Skeletal muscle satellite cell (primary cell): ENCODE results near the gene PLAC1.

Experiments
- H3K27me3 ChIP-seq: 2 replicates; pipeline ENCODE4 v1.7.0; 2013; ENCODE audit warnings: low read length; ENCODE audit not compliant: control insufficient read depth, insufficient read depth
- H3K36me3 ChIP-seq: 2 replicates; pipeline ENCODE4 v1.7.0; 2013; ENCODE audit warnings: mild to moderate bottlenecking, control low read depth, low read length; ENCODE audit not compliant: insufficient read depth
- H3K4me1 ChIP-seq: 2 replicates; pipeline ENCODE4 v1.7.0; 2013; ENCODE audit warnings: low read length; ENCODE audit not compliant: control insufficient read depth, insufficient read depth
- H3K4me2 ChIP-seq: 2 replicates; pipeline ENCODE4 v1.7.0; 2013; ENCODE audit warnings: mild to moderate bottlenecking, low read length
- H3K4me3 ChIP-seq: 2 replicates; pipeline ENCODE4 v1.7.0; 2013; ENCODE audit warnings: low read length
- H3K9ac ChIP-seq: 2 replicates; pipeline ENCODE4 v1.7.0; 2013; ENCODE audit warnings: mild to moderate bottlenecking, low read depth, low read length, moderate library complexity
- H3K9me3 ChIP-seq: replicated peaks from 2 replicates; pipeline ENCODE4 v1.7.0; 2013; ENCODE audit warnings: mild to moderate bottlenecking, control low read depth, low read length

Gene PLAC1

DNA sequence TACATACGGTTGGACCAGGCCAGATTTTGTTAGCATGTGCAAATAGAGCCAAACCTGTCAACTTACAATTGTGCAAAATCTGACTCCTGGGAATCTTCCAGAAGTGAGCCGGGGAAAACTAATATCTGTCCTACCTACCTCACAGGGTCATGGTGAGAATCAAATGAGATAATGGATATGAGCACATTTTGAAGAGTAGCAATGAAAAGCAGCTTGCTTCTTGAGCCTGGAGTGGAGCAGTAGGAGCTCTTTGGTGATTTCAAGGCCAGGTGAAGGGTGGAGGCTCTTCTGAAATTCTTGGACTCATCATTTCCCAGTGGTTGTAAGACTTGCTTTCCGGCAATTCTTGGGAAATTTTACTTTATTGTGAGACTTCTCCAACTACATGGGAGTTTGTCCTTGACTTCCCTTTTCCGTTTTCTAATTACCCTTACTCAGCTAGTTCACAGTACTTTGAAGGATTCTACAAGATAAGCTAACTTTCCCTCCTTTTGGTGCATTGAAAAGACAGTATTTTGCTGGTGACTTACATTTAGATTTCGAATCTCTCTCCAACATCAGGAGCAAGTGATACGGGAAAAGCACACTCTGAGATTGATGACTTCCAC is 12.2 kb downstream of the PLAC1 start:
- Histone ChIP-seq H3K36me3 (no peaks in the 10 kb centered on the region), H3K9ac (no peak overlapping the region), H3K27me3 (no peaks in the 10 kb centered on the region), H3K4me2 (no peak overlapping the region), H3K4me3 (no peak overlapping the region), H3K9me3 (no peaks in the 10 kb centered on the region), H3K4me1 (no peaks in the 10 kb centered on the region)

DNA sequence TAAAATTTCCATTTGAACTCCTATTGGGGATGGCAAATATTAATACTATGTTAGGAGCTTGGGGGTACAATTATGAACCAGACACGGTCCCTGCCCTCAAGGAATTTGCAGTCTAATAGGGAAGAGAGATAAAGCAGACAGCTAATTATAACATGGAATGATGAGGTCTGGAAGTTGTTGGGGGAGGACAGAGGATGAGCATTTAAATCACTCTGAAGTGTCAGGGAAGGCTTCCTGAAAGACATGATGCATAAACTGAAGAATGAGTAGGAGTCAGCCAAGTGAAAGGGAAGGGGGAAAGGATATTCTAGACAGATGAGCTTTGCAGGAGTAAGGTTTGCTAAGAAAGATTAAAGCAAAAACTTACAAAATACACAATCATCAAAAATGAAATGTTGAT is 15.9 kb downstream of the PLAC1 start:
- no peaks in the 10 kb centered on the region for H3K36me3 ChIP-seq
- H3K4me2 ChIP-seq, result no peak overlapping the region
- H3K4me3 ChIP-seq, result no peak overlapping the region
- no peak overlapping the region for H3K9ac ChIP-seq
- no peaks in the 10 kb centered on the region for H3K4me1 ChIP-seq
- H3K9me3 ChIP-seq, result no peaks in the 10 kb centered on the region
- no peaks in the 10 kb centered on the region for H3K27me3 ChIP-seq

DNA sequence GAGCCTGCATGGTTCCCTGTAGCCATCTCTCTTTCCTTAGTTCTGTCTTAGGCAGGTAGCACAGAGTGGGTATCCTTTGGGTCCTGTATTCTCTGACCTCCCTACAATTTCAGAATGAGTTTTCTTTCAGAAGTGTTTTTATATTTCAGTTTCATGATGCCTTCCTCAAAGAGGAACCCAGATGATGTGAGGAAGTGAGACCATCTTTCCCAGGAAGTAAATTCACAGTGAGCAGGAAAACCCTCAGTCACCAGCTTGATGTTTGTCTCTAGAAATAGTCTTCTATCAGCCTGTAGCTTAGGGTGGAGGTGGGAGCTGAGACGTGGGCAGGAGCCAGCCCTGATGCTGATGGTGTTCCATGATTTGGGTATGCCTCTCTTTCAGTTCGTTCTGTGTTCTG is 16.9 kb downstream of the PLAC1 start:
- Histone ChIP-seq H3K36me3 (no peaks in the 10 kb centered on the region), H3K9ac (no peak overlapping the region), H3K9me3 (no peaks in the 10 kb centered on the region), H3K4me2 (no peak overlapping the region), H3K27me3 (no peaks in the 10 kb centered on the region), H3K4me3 (no peak overlapping the region), H3K4me1 (no peaks in the 10 kb centered on the region)

DNA sequence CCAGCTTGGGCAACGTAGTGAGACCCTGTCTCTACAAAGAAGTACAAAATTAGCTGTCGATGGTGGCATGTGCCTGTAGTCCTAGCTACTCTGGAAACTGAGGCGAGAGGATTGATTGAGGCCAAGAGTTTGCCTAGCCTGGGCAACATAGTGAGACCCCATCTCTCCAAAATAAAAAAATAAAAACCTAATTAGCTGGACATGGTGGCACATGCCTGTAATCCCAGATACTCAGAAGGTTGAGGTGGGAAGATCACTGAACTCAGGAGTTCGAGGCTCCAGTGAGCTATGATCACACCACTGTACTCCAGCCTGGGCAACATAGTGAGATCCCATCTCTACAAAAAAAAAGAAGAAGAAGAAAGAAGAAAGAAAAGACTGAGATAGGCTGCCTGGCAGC is 17.4 kb downstream of the PLAC1 start:
- no peaks in the 10 kb centered on the region for H3K9me3 ChIP-seq
- no peak overlapping the region for H3K9ac ChIP-seq
- no peaks in the 10 kb centered on the region for H3K4me1 ChIP-seq
- H3K36me3 ChIP-seq, result no peaks in the 10 kb centered on the region
- no peaks in the 10 kb centered on the region for H3K27me3 ChIP-seq
- no peak overlapping the region for H3K4me2 ChIP-seq
- H3K4me3 ChIP-seq, result no peak overlapping the region

DNA sequence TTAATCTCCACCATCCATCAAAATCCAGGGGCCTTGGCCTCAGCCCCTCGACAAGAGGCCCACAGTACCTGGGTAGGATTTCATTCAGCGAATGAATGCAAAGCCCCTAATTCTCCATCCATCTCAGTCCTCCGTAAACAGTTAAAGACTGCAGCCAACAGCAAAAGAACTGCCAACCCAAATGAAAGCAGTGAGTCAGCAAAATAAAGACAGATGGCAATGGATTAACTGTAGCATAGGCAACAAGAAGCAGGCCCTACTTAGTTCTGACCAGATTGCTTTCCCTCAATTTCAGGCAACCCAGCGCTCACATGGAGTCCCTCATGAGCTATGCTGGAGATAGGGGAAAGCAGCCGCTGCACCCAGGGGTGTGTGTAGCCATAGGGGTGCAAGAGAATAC is 21.4 kb downstream of the PLAC1 start:
- H3K27me3 ChIP-seq, result no peaks in the 10 kb centered on the region
- H3K36me3 ChIP-seq, result no peaks in the 10 kb centered on the region
- H3K4me1 ChIP-seq, result peaks cover 12% of the 10 kb centered on the region
- H3K4me3 ChIP-seq, result no peak overlapping the region
- H3K9ac ChIP-seq, result no peak overlapping the region
- no peaks in the 10 kb centered on the region for H3K9me3 ChIP-seq
- no peak overlapping the region for H3K4me2 ChIP-seq

DNA sequence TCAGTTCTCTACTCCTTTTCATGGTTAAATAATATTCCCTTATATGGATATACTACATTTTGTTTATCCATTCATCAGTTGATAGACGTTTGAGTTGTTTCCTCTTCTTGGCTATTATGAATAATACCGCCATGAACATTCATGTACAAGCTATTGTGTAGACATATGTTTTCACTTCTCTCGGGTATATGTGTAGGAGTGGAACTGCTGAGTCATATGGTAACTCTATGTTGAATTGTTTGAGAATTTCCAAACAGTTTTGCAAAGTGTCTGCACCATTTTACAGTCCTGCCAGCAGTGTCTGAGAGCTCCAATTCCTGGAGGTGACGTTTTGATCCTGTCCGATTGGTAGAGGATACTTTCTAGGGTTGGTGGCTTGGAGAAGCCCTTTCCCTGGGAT is 23.6 kb downstream of the PLAC1 start:
- Histone ChIP-seq H3K9me3 (no peaks in the 10 kb centered on the region), H3K4me2 (no peak overlapping the region), H3K4me1 (peaks cover 20% of the 10 kb centered on the region), H3K27me3 (no peaks in the 10 kb centered on the region), H3K9ac (no peak overlapping the region), H3K4me3 (no peak overlapping the region), H3K36me3 (no peaks in the 10 kb centered on the region)

DNA sequence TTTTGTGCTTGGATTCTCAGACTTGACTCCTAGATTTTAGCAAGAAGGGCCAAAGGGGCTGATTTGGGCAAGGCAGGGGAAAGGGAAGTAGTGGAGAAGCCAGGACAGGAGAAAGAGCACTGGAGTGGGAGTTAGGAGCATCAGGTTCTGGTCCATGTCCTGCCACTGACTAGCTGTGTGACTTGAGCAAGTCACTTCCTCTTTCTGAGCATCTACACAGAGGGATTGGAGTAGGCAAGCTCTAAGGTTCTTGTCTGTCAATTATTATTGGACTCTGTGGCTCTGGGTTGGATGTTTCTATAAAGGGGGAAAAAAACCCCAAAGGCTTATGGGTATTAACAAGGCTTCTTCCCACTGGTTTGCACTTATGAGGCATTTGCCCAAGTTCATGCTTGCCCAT is 24.4 kb downstream of the PLAC1 start:
- H3K4me2 ChIP-seq, result no peak overlapping the region
- H3K4me3 ChIP-seq, result no peak overlapping the region
- H3K9ac ChIP-seq, result no peak overlapping the region
- no peaks in the 10 kb centered on the region for H3K27me3 ChIP-seq
- H3K9me3 ChIP-seq, result no peaks in the 10 kb centered on the region
- H3K36me3 ChIP-seq, result no peaks in the 10 kb centered on the region
- H3K4me1 ChIP-seq, result peaks cover 20% of the 10 kb centered on the region

DNA sequence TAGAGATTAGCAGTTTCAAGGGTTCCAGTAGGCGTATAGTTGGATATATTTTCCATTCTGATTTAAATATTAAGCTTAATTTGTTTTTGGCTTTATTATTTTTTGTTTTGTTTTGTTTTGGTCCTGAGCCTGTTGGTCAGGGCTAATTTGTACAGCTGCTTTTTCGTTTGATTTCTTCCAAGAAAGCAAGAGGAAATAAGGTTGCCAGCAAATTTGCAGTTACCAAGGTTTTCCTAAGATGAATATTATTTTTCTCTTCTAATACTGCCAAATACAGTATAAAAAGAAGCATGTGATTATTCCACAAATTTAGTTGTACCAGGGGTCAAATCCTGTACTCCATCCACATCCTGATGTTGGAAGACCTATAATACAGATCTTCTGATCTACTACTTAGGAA is 24.9 kb downstream of the PLAC1 start:
- Histone ChIP-seq H3K27me3 (no peaks in the 10 kb centered on the region), H3K4me3 (no peak overlapping the region), H3K9ac (no peak overlapping the region), H3K4me1 (peaks cover 20% of the 10 kb centered on the region), H3K36me3 (no peaks in the 10 kb centered on the region), H3K4me2 (no peak overlapping the region), H3K9me3 (no peaks in the 10 kb centered on the region)

DNA sequence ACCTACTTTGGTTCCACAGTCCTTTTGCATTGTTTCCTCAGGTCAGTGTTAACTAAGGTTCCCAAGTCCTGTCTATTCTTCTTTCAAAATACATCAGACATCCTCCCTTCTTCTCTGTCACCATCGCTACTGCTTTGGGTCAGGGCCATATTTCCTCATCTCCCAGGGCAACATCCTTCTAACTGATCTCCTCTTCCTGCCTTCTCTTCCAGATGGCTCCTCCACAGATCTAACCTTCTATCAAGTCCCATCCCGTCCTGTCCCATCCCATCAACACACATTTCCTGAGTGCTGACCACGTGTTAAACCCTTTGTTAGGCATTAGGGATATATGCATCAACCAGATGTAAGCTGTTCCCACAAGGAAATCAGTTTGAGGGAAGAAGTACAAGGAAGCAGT is 25.9 kb downstream of the PLAC1 start:
- H3K9ac ChIP-seq, result no peak overlapping the region
- H3K4me3 ChIP-seq, result no peak overlapping the region
- no peaks in the 10 kb centered on the region for H3K9me3 ChIP-seq
- H3K4me1 ChIP-seq, result peaks cover 20% of the 10 kb centered on the region
- no peak overlapping the region for H3K4me2 ChIP-seq
- H3K36me3 ChIP-seq, result no peaks in the 10 kb centered on the region
- no peaks in the 10 kb centered on the region for H3K27me3 ChIP-seq

DNA sequence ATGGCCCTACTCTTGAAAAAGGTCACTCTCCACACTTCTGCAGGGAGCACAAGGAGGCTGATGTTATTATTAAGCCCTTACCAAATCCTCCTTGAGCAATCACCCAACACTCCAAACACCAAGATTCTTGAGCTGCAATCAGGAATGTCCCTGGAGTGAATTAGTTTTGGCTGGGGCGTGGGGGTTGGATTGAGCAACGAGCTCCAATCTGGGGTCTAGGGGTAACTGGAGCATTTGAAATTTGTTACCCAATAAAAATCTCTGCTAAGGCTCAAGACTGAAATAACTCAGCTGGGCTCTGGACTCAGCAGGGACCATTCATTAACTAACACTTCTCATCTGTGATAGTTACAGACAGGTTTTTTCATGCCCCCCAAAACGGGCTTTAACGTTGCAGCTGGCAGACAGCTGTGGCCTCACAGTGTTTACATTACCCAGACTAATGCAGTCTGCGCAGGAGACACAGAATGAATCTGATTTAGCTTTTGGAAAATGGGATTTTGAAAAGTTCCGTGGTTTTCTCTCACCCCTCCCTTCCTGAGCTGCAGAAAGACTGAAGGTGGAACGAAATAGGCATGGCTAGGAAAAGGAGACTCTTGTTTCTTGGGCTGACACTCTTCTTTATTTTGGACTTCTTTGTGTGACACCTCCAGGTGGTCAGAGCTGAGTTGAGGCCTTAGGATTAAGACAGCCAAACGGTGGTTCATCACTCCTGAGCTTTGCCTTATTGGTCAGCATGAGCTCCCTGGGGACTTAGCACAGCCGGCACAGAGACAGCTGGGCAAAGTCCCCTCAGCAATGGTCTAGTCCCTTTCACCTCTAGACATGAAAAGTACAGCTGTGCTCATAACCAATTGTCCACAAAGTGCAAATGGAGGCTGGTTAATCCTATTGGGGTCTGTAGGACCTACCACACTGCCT is 26.6 kb downstream of the PLAC1 start:
- peaks cover 20% of the 10 kb centered on the region for H3K4me1 ChIP-seq
- no peaks in the 10 kb centered on the region for H3K9me3 ChIP-seq
- no peak overlapping the region for H3K9ac ChIP-seq
- H3K27me3 ChIP-seq, result no peaks in the 10 kb centered on the region
- no peaks in the 10 kb centered on the region for H3K36me3 ChIP-seq
- no peak overlapping the region for H3K4me3 ChIP-seq
- no peak overlapping the region for H3K4me2 ChIP-seq

DNA sequence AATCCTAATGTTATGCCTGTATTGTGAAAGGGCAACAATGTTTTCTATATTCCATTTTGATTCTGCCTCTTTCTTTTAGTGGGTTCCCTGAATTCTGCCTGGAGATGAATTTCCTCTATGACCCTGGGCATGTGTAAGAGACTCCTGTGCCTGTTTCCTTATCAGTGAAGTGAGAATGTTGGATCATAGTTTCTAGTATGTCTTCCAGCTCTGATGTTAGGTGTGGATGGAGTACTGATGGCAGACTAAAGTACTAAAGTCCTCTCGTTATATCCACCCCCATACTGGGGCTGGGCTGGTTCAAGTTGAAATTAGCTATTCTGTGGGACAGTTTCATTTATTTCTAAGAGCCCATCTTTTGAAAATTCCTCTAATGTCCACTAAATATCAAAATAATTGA is 29.6 kb downstream of the PLAC1 start:
- Histone ChIP-seq H3K4me3 (no peak overlapping the region), H3K9ac (no peak overlapping the region), H3K36me3 (no peaks in the 10 kb centered on the region), H3K4me1 (peaks cover 32% of the 10 kb centered on the region), H3K27me3 (no peaks in the 10 kb centered on the region), H3K4me2 (no peak overlapping the region), H3K9me3 (no peaks in the 10 kb centered on the region)

DNA sequence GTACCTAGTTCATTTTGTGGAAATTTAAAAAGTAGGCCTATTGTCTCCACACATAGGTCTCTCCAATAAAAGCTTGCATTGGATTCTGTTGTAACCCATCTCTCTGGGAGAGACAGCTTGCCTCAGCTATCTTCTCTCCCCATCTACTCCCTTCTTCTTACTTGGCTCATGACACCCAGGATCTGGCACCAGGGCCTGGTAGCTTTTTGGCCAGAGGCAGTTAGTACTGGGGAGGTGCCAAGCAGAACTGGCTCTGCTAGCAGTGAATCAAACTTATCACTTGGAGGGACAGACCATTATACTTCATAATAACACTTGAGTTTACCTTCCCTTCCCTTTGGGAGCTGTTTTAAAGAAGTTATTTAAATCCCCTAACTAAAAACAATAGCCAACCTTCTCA is 31.8 kb downstream of the PLAC1 start:
- no peak overlapping the region for H3K4me3 ChIP-seq
- H3K27me3 ChIP-seq, result no peaks in the 10 kb centered on the region
- H3K36me3 ChIP-seq, result no peaks in the 10 kb centered on the region
- no peaks in the 10 kb centered on the region for H3K9me3 ChIP-seq
- no peak overlapping the region for H3K4me2 ChIP-seq
- H3K9ac ChIP-seq, result no peak overlapping the region
- H3K4me1 ChIP-seq, result peaks cover 42% of the 10 kb centered on the region
